Right renal cortex interstitium (tissue), 3 donors: ENCODE measurements around the gene BCAS3. TPM values are rescaled to one million over a fixed set of nuclear protein-coding genes. Genes with fewer than 3 reads are reported as not detected.
"Not testable (repeated sequence)": the region's sequence is repeated elsewhere in the genome, so short reads cannot be mapped to it uniquely, and the experiment has no call there.

Experiments used
- DNase-seq, 3 donors: peaks; one replicate each; pipeline ENCODE4 v3.0.0-alpha.2; 2013; ENCODE audit warnings: low read depth in 3 of 3, low spot score in 2 of 3
- polyA plus RNA-seq, 3 donors: library from polyadenylated mRNA; unstranded; fragments of 120-200 nt; gene quantifications; one replicate each; pipeline ENCODE4 v1.2.1, GENCODE V29; 2013; ENCODE audit not compliant: insufficient read length in 3 of 3

BCAS3 gene
- polyA plus RNA-seq, 3 donors = 27.6 to 28.5 (median 27.8) TPM

- DNase-seq = no peak
These were observed 184.8 kb downstream of the BCAS3 start for GRCh38 chr17:60862482-60862881.

DNA sequence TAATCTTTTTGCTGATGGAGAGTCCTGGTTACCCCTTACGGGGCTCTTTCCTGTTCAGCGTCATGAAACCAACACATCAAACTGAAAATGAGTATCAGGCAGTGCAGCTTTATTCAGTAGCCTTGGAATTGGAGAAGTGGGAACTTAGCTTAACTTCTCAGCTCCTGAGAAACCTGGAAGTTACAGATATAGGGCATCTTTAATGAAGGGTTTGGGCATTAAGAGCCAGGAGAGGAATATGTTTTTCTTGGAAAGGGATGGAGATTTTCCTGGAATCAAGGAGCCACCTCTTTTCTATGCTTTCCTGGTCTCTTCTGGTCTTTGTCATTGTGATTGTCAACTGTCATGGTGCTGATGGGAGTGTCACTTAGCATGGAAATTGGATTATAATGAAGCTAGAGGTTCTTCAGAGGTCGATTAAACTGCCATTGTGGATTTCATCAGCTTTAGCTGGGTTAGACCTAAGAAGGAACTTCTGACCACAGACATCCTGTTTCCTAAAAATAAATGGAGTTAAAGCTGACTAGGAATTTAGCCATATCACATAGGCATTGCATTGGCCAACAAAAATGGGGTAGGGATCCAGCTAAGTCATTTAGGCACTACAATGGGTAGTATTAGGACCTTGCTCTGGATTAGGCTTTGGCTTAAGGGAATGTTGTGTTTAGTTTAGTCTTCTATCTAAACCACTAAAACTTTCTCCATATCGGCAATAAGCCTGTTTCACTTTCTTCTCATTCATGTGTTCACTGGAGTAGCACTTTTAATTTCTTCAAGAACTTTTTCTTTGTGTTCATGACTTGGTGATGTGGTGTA, 186.4 kb downstream of the BCAS3 start:
- DNase-seq = no peak

GRCh38 chr17:60864708-60865005, 187.0 kb downstream of the BCAS3 start:
- no peak for DNase-seq

- DNase-seq = no peak
These were observed 197.1 kb downstream of the BCAS3 start for GRCh38 chr17:60874772-60875171.

GRCh38 chr17:60886731-60887613, 209.3 kb downstream of the BCAS3 start:
- not testable (repeated sequence) for DNase-seq

- DNase-seq = no peak
These were observed 210.0 kb downstream of the BCAS3 start for GRCh38 chr17:60887614-60888028.

GRCh38 chr17:60888812-60889709, 211.4 kb downstream of the BCAS3 start:
- DNase-seq = no peak

GRCh38 chr17:60891149-60891548, 213.5 kb downstream of the BCAS3 start:
- no peak for DNase-seq

GRCh38 chr17:60893475-60893874, 215.8 kb downstream of the BCAS3 start:
- no peak for DNase-seq

DNA sequence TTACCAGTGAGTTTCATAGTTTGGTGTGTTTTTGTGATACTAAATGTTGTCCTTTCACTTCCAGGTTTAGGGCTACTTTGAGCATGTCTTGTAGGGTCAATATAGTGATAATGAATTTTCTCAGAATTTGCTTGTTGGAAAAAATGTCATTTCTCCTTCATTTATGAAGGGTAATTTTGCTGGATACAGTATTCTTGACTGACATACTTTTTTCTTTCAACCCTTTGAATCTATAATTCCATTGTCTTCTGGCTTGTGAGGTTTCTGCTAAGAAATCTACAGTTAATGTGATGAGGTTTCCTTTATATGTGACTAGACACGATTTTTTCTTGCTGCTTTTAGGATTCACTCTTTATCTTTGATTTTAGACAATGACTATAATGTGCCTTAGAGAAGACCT, 219.3 kb downstream of the BCAS3 start:
- no peak for DNase-seq

DNA sequence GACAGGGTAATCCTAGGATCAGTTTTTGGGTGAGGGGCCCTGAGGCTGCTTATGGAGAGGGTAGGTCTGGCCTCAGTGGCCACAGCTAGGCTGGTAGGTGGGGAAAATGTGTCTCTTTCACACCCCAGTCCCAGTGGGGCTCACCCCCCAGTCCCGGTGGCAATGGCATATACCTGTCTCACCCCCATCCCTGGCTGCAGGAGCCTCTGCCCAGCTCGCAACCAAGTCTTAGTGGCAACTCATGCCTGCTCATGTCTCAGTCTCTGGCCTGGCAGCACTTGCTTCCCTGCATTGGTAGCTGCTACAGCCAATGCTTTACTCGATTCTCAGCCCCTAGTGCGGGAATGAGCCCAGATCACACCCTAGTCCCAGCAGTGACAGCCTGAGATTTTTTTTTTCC, 221.5 kb downstream of the BCAS3 start:
- no peak for DNase-seq

GRCh38 chr17:60900688-60901087, 223.0 kb downstream of the BCAS3 start:
- no peak for DNase-seq

DNA sequence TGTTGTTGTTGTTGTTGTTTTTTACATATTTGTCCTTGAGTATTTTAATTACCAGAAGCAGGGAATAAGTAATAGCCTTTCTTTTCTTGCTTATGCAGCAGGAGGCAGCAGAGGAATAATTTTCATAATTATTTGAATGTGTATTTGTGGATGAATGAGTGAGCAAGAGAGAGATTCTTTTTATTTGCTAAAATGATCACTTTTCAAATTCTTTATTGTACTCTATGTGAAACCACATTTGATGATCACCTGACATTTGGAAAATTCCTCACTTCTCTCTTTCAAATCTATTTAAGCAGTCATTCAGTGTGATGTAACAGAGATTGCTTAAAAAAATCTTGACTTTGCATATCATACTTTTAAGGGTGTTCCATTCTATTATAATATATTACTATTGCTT, 223.6 kb downstream of the BCAS3 start:
- DNase-seq = no peak

- no peak for DNase-seq
These were observed 224.2 kb downstream of the BCAS3 start for GRCh38 chr17:60901806-60902205.

DNA sequence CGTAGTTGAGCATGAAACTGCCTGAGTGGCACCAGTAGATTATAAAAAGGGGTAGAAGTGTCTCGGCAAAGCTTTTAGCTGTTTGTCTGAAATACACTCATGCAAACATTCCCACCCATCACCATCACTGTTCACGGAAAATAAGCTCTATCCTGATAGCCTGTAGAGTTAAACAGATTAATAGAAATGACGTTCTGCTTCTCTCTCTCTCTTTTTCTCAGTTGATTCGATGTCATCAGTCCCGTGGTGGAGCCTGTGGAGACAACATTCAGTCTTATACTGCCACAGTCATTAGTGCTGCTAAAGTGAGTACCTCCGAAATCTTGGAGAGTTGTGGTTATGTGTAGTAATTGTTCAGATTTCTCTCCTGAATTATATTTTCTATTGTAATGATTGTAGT, 224.7 kb downstream of the BCAS3 start:
- no peak for DNase-seq

GRCh38 chr17:60904582-60904981, 226.9 kb downstream of the BCAS3 start:
- DNase-seq = no peak

DNA sequence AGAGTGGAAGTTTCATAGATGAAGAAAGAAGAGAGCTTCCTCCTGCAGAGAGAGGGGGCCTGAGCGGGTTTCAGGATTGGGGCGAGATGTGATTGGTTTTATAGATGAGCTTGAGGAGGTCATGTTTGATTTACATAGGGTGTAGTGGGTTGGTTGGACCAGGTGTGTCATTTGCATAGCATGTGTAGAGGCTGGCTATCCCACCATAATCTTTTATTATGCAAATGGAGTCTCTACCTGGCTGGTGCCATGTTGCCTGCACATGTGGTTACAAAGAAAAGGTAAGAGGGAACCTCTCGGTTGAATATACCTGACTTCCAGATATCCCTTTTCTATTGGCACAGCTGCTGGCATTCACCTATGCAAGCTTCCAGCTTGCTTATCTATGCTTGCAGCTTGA, 228.1 kb downstream of the BCAS3 start:
- no peak for DNase-seq

- no peak for DNase-seq
These were observed 230.7 kb downstream of the BCAS3 start for GRCh38 chr17:60908324-60908723.

GRCh38 chr17:60909405-60909804, 231.8 kb downstream of the BCAS3 start:
- DNase-seq = no peak

DNA sequence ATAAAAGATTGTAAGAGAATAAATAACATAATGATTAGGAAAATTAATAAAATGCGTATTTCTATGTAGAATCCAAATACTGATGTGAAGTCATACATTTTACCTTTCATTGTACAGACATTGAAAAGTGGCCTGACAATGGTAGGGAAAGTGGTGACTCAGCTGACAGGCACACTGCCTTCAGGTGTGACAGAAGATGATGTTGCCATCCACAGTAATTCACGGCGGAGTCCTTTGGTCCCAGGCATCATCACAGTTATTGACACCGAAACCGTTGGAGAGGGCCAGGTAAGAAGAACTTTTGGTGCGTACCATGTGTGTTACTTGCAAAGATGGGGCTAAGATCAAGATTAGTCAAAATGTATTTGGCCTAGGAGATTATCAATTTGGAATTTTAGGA, 232.8 kb downstream of the BCAS3 start:
- no peak for DNase-seq

- DNase-seq = no peak
These were observed 236.4 kb downstream of the BCAS3 start for GRCh38 chr17:60914078-60914477.
